ENCODE data around the gene SCUBE1. TPM values are rescaled to one million over a fixed set of nuclear protein-coding genes. Genes with fewer than 3 reads are reported as not detected.

The SCUBE1 gene
- total and polyA plus RNA-seq, 3 donors from 2014 or later: 11.0 to 28.9 (median 23.5) TPM

DNA sequence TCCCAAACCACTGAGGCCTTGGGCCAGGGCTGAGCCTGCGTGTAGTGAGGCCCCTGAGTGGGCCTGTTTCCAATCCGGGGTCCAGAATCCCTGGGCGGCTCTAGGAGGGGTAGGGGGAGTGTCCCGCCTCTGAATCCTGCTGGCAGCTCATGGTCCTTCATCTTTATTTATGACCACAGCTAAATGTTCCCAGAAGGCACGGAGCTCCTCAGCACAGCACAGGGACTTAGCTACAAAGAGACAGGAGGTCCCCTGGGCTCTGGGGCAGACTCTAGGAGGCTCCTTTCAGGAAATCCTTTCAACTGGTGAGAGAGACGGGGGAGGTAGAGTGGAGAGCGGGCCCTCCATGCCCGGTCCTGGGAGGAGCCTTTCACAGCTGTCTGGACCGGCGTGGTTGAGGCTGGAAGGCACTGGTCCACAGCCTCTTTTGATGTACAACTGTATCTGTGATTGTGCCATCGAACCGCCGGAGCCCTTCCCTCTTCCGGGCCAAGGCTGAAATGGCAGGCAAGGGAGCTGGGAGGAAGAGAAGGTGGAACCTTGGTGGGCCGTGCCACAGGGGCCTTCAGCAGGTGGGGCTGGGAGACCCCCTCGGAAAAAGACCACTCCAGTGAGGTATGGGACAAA lies 46.8 kb downstream of the SCUBE1 start:
- Histone ChIP-seq H3K27ac (peak overlapping the region; percentile 18 to 85), H3K27me3 (no peaks in the 10 kb centered on the region), H3K36me3 (ENCODE audit: low read depth, missing control alignments) (no peaks in the 10 kb centered on the region), H3K4me3 (no peak overlapping the region), H3K9me3 (no peaks in the 10 kb centered on the region), H3K4me1 (peaks cover 40% of the 10 kb centered on the region)
- intact Hi-C loops (cut with DNase I; ENCODE audit: low total_unique reads): no loop called here
- 55 to 74% methylated on average over 13 to 16 of the region's 16 CpGs for WGBS, 2 donors
- DNase-seq: no peak
- no peak for TF ChIP-seq POLR2A (IDR thresholded peaks at IDR 0.05)
- TF ChIP-seq, protein P1, sequence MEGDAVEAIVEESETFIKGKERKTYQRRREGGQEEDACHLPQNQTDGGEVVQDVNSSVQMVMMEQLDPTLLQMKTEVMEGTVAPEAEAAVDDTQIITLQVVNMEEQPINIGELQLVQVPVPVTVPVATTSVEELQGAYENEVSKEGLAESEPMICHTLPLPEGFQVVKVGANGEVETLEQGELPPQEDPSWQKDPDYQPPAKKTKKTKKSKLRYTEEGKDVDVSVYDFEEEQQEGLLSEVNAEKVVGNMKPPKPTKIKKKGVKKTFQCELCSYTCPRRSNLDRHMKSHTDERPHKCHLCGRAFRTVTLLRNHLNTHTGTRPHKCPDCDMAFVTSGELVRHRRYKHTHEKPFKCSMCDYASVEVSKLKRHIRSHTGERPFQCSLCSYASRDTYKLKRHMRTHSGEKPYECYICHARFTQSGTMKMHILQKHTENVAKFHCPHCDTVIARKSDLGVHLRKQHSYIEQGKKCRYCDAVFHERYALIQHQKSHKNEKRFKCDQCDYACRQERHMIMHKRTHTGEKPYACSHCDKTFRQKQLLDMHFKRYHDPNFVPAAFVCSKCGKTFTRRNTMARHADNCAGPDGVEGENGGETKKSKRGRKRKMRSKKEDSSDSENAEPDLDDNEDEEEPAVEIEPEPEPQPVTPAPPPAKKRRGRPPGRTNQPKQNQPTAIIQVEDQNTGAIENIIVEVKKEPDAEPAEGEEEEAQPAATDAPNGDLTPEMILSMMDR (IDR thresholded peaks at IDR 0.05): no peak

DNA sequence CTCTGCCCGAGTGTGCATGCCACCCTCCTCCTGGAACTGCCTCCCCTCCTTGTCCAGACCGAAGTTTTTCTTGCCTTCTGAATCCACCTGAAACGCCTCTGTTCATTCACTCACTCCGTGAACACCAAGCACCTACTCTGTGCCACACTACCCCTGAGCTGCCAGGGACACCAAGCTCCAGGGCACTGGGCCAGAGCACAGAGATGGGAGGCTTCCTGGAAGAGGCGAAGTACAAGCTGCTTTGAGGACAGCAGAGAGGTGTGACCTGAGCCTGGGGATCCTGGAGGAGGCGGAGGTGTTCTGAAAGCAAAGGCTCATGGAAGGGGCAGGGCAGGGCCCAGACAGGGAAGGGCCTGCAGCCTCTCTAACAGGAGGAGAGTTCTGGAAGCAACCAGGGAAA lies 47.5 kb downstream of the SCUBE1 start:
- intact Hi-C loops (cut with DNase I; ENCODE audit: low total_unique reads): no loop called here
- Histone ChIP-seq H3K4me1 (peaks cover 35% of the 10 kb centered on the region), H3K36me3 (ENCODE audit: low read depth, missing control alignments) (no peaks in the 10 kb centered on the region), H3K27me3 (no peaks in the 10 kb centered on the region), H3K27ac (peak overlapping the region in 1 of 2 donors; percentile 18), H3K4me3 (no peak overlapping the region), H3K9me3 (no peaks in the 10 kb centered on the region)
- no peak for TF ChIP-seq POLR2A (IDR thresholded peaks at IDR 0.05)
- TF ChIP-seq, protein P1 (IDR thresholded peaks at IDR 0.05): no peak
- no peak for DNase-seq
- 90% methylated on average over 6 of the region's 6 CpGs for WGBS, 2 donors

DNA sequence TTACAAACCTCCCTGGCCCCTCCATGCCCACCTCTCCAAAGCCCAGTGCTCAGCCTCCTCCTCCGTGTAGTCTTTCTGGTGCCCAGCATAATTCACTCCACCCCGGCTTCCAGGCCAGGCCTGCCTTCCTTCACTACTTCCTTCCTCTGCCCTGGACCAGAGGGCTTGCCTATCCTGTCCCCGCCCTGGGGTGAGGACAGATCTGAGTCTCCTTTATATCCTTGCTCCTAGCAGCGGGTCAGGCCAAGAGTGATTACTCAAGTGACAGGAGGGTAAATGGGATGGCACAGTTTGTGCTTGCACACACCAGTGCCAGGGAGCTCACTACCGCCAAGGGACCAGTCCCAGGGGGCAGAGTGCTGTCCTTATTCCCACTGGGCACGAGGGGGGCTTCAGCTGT lies 48.0 kb downstream of the SCUBE1 start:
- TF ChIP-seq POLR2A (IDR thresholded peaks at IDR 0.05): no peak
- TF ChIP-seq, protein P1 (IDR thresholded peaks at IDR 0.05): no peak
- H3K4me1 ChIP-seq: peaks cover 36% of the 10 kb centered on the region
- no peak overlapping the region for H3K27ac ChIP-seq
- no peak for DNase-seq
- no peaks in the 10 kb centered on the region for H3K9me3 ChIP-seq
- intact Hi-C loops (cut with DNase I; ENCODE audit: low total_unique reads): no loop called here
- H3K36me3 ChIP-seq (ENCODE audit: low read depth, missing control alignments): no peaks in the 10 kb centered on the region
- no peaks in the 10 kb centered on the region for H3K27me3 ChIP-seq
- no peak overlapping the region for H3K4me3 ChIP-seq
- 84 to 97% methylated on average over 4 to 6 of the region's 6 CpGs for WGBS, 2 donors

DNA sequence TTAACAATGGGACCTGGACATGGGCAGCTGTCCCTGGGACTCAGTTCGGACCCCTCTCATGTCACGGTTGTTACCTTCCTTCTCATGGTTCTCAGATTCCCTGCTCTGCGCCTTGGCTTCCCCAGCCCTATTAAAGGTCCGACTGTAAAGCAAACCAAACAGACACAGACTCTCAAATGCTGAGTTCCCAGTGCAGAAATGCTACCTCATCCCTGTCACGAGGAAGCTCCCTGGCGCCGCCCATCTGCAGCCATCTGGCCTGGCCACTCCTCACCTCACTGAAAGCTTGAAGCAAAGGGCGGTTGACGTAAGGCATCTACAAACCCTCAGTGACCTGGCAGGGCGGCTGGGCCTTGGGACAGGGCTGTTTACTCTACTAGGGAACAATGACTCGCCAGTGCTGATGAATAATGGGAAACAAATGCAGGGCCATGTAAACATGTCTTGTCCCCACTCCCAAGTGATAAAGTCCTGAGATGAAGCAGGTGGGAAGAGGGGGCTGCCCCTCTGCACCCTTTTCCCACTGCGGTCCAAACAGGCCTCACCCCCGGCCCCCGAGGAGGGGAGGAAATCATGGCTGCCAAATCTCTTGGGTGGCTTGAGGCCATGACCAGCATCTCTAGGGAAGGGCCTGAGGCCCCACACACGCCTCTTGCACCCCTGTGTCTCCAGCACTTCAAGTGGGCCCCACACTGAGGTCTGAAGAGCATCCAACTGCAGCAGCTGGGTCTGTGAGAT lies 49.3 kb downstream of the SCUBE1 start:
- Histone ChIP-seq H3K27ac (no peak overlapping the region), H3K27me3 (no peaks in the 10 kb centered on the region), H3K36me3 (ENCODE audit: low read depth, missing control alignments) (no peaks in the 10 kb centered on the region), H3K4me3 (no peak overlapping the region), H3K9me3 (no peaks in the 10 kb centered on the region), H3K4me1 (peaks cover 49% of the 10 kb centered on the region)
- intact Hi-C loops (cut with DNase I; ENCODE audit: low total_unique reads): no loop called here
- no peak for DNase-seq
- WGBS, 2 donors: 86 to 93% methylated on average over 10 to 15 of the region's 15 CpGs
- TF ChIP-seq, protein P1 (IDR thresholded peaks at IDR 0.05): no peak
- no peak for TF ChIP-seq POLR2A (IDR thresholded peaks at IDR 0.05)
